Immature natural killer cell (primary cell): ENCODE data around the gene PRKAB1. TPM values are rescaled to one million over a fixed set of nuclear protein-coding genes. Genes with fewer than 3 reads are reported as not detected.
"Not testable (repeated sequence)": the region's sequence is repeated elsewhere in the genome, so short reads cannot be mapped to it uniquely, and the experiment has no call there.

Experiments used
- DNase-seq, 3 donors: peaks; one replicate each; pipeline ENCODE4 v3.0.0; 2022; ENCODE audit warnings: mixed read lengths in 1 of 3
- H3K27ac Mint-ChIP-seq, 6 donors: one replicate each; pipeline ENCODE4 v1.8.0; 2020; ENCODE audit warnings: mixed read lengths in 6 of 6, mild to moderate bottlenecking in 5 of 6, inconsistent platforms in 4 of 6, moderate library complexity in 3 of 6
- H3K27me3 Mint-ChIP-seq, 3 donors: one replicate each; pipeline ENCODE4 v1.8.0; 2020 to 2021; ENCODE audit warnings: low read depth in 3 of 3, mild to moderate bottlenecking in 3 of 3, mixed read lengths in 3 of 3, moderate library complexity in 3 of 3, inconsistent platforms in 1 of 3
- H3K36me3 Mint-ChIP-seq, 3 donors: one replicate each; pipeline ENCODE4 v1.8.0; 2020; ENCODE audit warnings: mixed read lengths in 3 of 3, inconsistent platforms in 2 of 3, mild to moderate bottlenecking in 2 of 3
- H3K4me1 Mint-ChIP-seq, 2 donors: one replicate each; pipeline ENCODE4 v1.8.0; 2020; ENCODE audit warnings: inconsistent platforms in 2 of 2, mild to moderate bottlenecking in 2 of 2, mixed read lengths in 2 of 2, moderate library complexity in 1 of 2
- H3K4me3 Mint-ChIP-seq, 5 donors: one replicate each; pipeline ENCODE4 v1.8.0; 2020; ENCODE audit warnings: mild to moderate bottlenecking in 5 of 5, mixed read lengths in 5 of 5, inconsistent platforms in 3 of 5, moderate library complexity in 3 of 5
- H3K9me3 Mint-ChIP-seq, 6 donors: one replicate each; pipeline ENCODE4 v1.8.0; 2020; ENCODE audit warnings: mild to moderate bottlenecking in 6 of 6, mixed read lengths in 6 of 6, inconsistent platforms in 4 of 6, moderate library complexity in 3 of 6
- polyA plus RNA-seq, 3 donors: library from polyadenylated mRNA; unstranded; fragments of 300-500 nt; fragmentation: Illumina TruSeq; gene quantifications; one replicate each; pipeline ENCODE4 v1.2.3, GENCODE V29; 2021

PRKAB1 gene
- polyA plus RNA-seq, 3 donors from 2014 or later: 35.8 to 48.5 (median 46.8) TPM

GRCh38 chr12:119645535-119646059, 22.3 kb upstream of the PRKAB1 start:
- H3K9me3 Mint-ChIP-seq: no peaks in the 10 kb centered on the region
- no peaks in the 10 kb centered on the region for H3K36me3 Mint-ChIP-seq
- no peaks in the 10 kb centered on the region for H3K4me1 Mint-ChIP-seq
- no peak for DNase-seq
- peaks cover 1 to 5% (median 3%) of the 10 kb centered on the region in 3 donors for H3K27me3 Mint-ChIP-seq
- no peak overlapping the region for H3K4me3 Mint-ChIP-seq
- H3K27ac Mint-ChIP-seq: no peak overlapping the region

GRCh38 chr12:119649202-119649808, 18.6 kb upstream of the PRKAB1 start:
- Mint-ChIP-seq H3K27ac (no peak overlapping the region), H3K4me3 (no peak overlapping the region), H3K9me3 (peaks cover 4 to 22% (median 11%) of the 10 kb centered on the region in 6 donors), H3K27me3 (peaks cover 3 to 10% (median 5%) of the 10 kb centered on the region in 3 donors), H3K4me1 (no peaks in the 10 kb centered on the region), H3K36me3 (peaks cover 0 to 6% (median 0%) of the 10 kb centered on the region in 3 donors)
- peak in 1 of 3 donors; percentile 17 for DNase-seq

- Mint-ChIP-seq H3K4me1 (no peaks in the 10 kb centered on the region), H3K27ac (no peak overlapping the region), H3K27me3 (peaks cover 2 to 8% (median 7%) of the 10 kb centered on the region in 3 donors), H3K9me3 (peaks cover 4 to 22% (median 11%) of the 10 kb centered on the region in 6 donors), H3K36me3 (peaks cover 0 to 6% (median 0%) of the 10 kb centered on the region in 3 donors), H3K4me3 (no peak overlapping the region)
- no peak for DNase-seq
These were observed 15.3 kb upstream of the PRKAB1 start for GRCh38 chr12:119652665-119653064.

GRCh38 chr12:119657001-119657400, 10.9 kb upstream of the PRKAB1 start:
- H3K27ac Mint-ChIP-seq: not testable (repeated sequence)

GRCh38 chr12:119658166-119658565, 9.8 kb upstream of the PRKAB1 start:
- not testable (repeated sequence) for H3K4me3 Mint-ChIP-seq, H3K36me3 Mint-ChIP-seq, H3K9me3 Mint-ChIP-seq, DNase-seq, H3K27me3 Mint-ChIP-seq, H3K27ac Mint-ChIP-seq
- H3K4me1 Mint-ChIP-seq: peaks cover 10 to 15% of the 10 kb centered on the region in 2 donors

More at GRCh38 chr12:119657001-119657400, 10.9 kb upstream of the PRKAB1 start:
- H3K27me3 Mint-ChIP-seq, DNase-seq, H3K36me3 Mint-ChIP-seq, H3K4me3 Mint-ChIP-seq: not testable (repeated sequence)
- Mint-ChIP-seq H3K4me1 (peaks cover 10 to 15% of the 10 kb centered on the region in 2 donors), H3K9me3 (peaks cover 4 to 21% (median 11%) of the 10 kb centered on the region in 6 donors)

GRCh38 chr12:119659289-119659897, 8.5 kb upstream of the PRKAB1 start:
- peak overlapping the region in 4 of 6 donors; percentile 58 to 88 (median 61) for H3K27ac Mint-ChIP-seq
- no peaks in the 10 kb centered on the region for H3K36me3 Mint-ChIP-seq
- H3K4me1 Mint-ChIP-seq: peaks cover 10 to 15% of the 10 kb centered on the region in 2 donors
- no peaks in the 10 kb centered on the region for H3K9me3 Mint-ChIP-seq
- peak overlapping the region in 1 of 5 donors; percentile 62 for H3K4me3 Mint-ChIP-seq
- DNase-seq: peak; percentile 44 to 49 (median 48)
- H3K27me3 Mint-ChIP-seq: peaks cover 2 to 4% (median 3%) of the 10 kb centered on the region in 3 donors

- H3K36me3 Mint-ChIP-seq: no peaks in the 10 kb centered on the region
- peak overlapping the region in 5 of 6 donors; percentile 58 to 88 (median 64) for H3K27ac Mint-ChIP-seq
- peaks cover 10 to 15% of the 10 kb centered on the region in 2 donors for H3K4me1 Mint-ChIP-seq
- peaks cover 2 to 4% (median 3%) of the 10 kb centered on the region in 3 donors for H3K27me3 Mint-ChIP-seq
- no peaks in the 10 kb centered on the region for H3K9me3 Mint-ChIP-seq
- DNase-seq: peak; percentile 41 to 59 (median 49)
- peak overlapping the region in 4 of 5 donors; percentile 8 to 62 (median 34) for H3K4me3 Mint-ChIP-seq
These were observed 7.9 kb upstream of the PRKAB1 start for GRCh38 chr12:119660076-119660475.

GRCh38 chr12:119661882-119662281, 6.1 kb upstream of the PRKAB1 start:
- peak overlapping the region in 2 of 6 donors; percentile 5 to 60 for H3K27ac Mint-ChIP-seq
- H3K4me1 Mint-ChIP-seq: peaks cover 20 to 33% of the 10 kb centered on the region in 2 donors
- no peak overlapping the region for H3K4me3 Mint-ChIP-seq
- H3K27me3 Mint-ChIP-seq: peaks cover 2 to 4% (median 3%) of the 10 kb centered on the region in 3 donors
- no peak for DNase-seq
- no peaks in the 10 kb centered on the region for H3K36me3 Mint-ChIP-seq
- no peaks in the 10 kb centered on the region for H3K9me3 Mint-ChIP-seq

- no peaks in the 10 kb centered on the region for H3K9me3 Mint-ChIP-seq
- H3K36me3 Mint-ChIP-seq: no peaks in the 10 kb centered on the region
- DNase-seq: no peak
- peaks cover 2 to 8% (median 8%) of the 10 kb centered on the region in 3 donors for H3K27me3 Mint-ChIP-seq
- no peak overlapping the region for H3K27ac Mint-ChIP-seq
- no peak overlapping the region for H3K4me3 Mint-ChIP-seq
- H3K4me1 Mint-ChIP-seq: peaks cover 37 to 45% of the 10 kb centered on the region in 2 donors
These were observed 3.3 kb upstream of the PRKAB1 start for GRCh38 chr12:119664642-119665041.

GRCh38 chr12:119665164-119665929, 2.6 kb upstream of the PRKAB1 start:
- no peak for DNase-seq
- peaks cover 2 to 8% (median 8%) of the 10 kb centered on the region in 3 donors for H3K27me3 Mint-ChIP-seq
- H3K36me3 Mint-ChIP-seq: no peaks in the 10 kb centered on the region
- peaks cover 37 to 45% of the 10 kb centered on the region in 2 donors for H3K4me1 Mint-ChIP-seq
- peak overlapping the region in 2 of 6 donors; percentile 74 to 87 for H3K27ac Mint-ChIP-seq
- H3K4me3 Mint-ChIP-seq: no peak overlapping the region
- no peaks in the 10 kb centered on the region for H3K9me3 Mint-ChIP-seq

- Mint-ChIP-seq H3K36me3 (peaks cover 0 to 4% (median 0%) of the 10 kb centered on the region in 3 donors), H3K9me3 (no peaks in the 10 kb centered on the region), H3K4me1 (peaks cover 39 to 52% of the 10 kb centered on the region in 2 donors), H3K27ac (peak overlapping the region; percentile 59 to 88 (median 82)), H3K27me3 (peaks cover 2 to 8% (median 8%) of the 10 kb centered on the region in 3 donors), H3K4me3 (peak overlapping the region; percentile 84 to 93 (median 90))
- DNase-seq: no peak
These were observed 1.6 kb upstream of the PRKAB1 start for GRCh38 chr12:119666226-119666795.

GRCh38 chr12:119666900-119667576, 895 bp upstream of the PRKAB1 start:
- H3K27me3 Mint-ChIP-seq: peaks cover 0 to 8% (median 8%) of the 10 kb centered on the region in 3 donors
- peak overlapping the region; percentile 84 to 93 (median 90) for H3K4me3 Mint-ChIP-seq
- no peak for DNase-seq
- peak overlapping the region; percentile 74 to 93 (median 88) for H3K27ac Mint-ChIP-seq
- H3K36me3 Mint-ChIP-seq: peaks cover 0 to 8% (median 2%) of the 10 kb centered on the region in 3 donors
- peaks cover 42 to 59% of the 10 kb centered on the region in 2 donors for H3K4me1 Mint-ChIP-seq
- no peaks in the 10 kb centered on the region for H3K9me3 Mint-ChIP-seq
